Esophagus squamous epithelium (tissue), 5 donors: ENCODE results near the gene GIMAP1. TPM values are rescaled to one million over a fixed set of nuclear protein-coding genes. Genes with fewer than 3 reads are reported as not detected.

Experiments used
- DNase-seq: peaks from one replicate; lab custom pipeline; 2025; lab: John Stamatoyannopoulos, UW
- H3K27ac ChIP-seq, 4 donors: fragments of 200-600 bp; sonication (generic); one replicate each; pipeline ENCODE4 v1.5.1; 2016 to 2019; ENCODE audit warnings: mild to moderate bottlenecking in 1 of 4
- H3K27me3 ChIP-seq, 4 donors: fragments of 200-600 bp; sonication (generic); 1 replicate in 3 of 4; 2 replicates in 1 of 4; pipeline versions ENCODE4 v1.5.1 to v1.6.0; 2017 to 2021; ENCODE audit warnings: antibody characterized with exemption in 1 of 4
- H3K36me3 ChIP-seq, 3 donors: fragments of 200-600 bp; sonication (generic); one replicate each; pipeline ENCODE4 v1.5.1; 2016 to 2019
- H3K4me1 ChIP-seq, 3 donors: fragments of 200-600 bp; sonication (generic); one replicate each; pipeline ENCODE4 v1.5.1; 2017 to 2019
- H3K4me3 ChIP-seq, 4 donors: fragments of 200-600 bp; sonication (generic); 1 replicate in 3 of 4; 2 replicates in 1 of 4; pipeline ENCODE4 v1.5.1; 2016 to 2019; ENCODE audit warnings: mild to moderate bottlenecking in 2 of 4, moderate library complexity in 1 of 4
- H3K9me3 ChIP-seq, 3 donors: fragments of 200-600 bp; sonication (generic); one replicate each; pipeline ENCODE4 v1.5.1; 2016 to 2019
- CTCF ChIP-seq, 6 experiments: fragments of 450-650 bp in 4 of 6; fragments of 200-600 bp in 2 of 6; sonication (generic) in 2 of 6; IDR thresholded peaks; one replicate each; pipeline ENCODE4 v1.5.1; 2016 to 2019; ENCODE audit warnings: antibody characterized with exemption in 6 of 6, mild to moderate bottlenecking in 4 of 6, moderate library complexity in 4 of 6
- POLR2A ChIP-seq, 4 donors: fragments of 450-650 bp; IDR thresholded peaks; one replicate each; pipeline ENCODE4 v1.6.1; 2017; ENCODE audit warnings: antibody characterized with exemption in 4 of 4, mild to moderate bottlenecking in 4 of 4, moderate library complexity in 3 of 4
- WGBS, 2 donors: methylation state at CpG; one replicate each; pipeline ENCODE4 v1.1.5; 2018; 5-methylcytosine and 5-hydroxymethylcytosine counted together
- intact Hi-C: fragments of 100-400 bp; cut with DNase I; formaldehyde crosslinking; loops from one replicate; pipeline ENCODE4 v1.15.0; 2022
- total RNA-seq, 4 donors: library from RNA; depleted of rRNA; stranded (reverse); fragments of >200 nt; gene quantifications; one replicate each; pipeline ENCODE4 v1.1.0, GENCODE V29; 2016
- donor health status: DM: yes; HTN: yes; CAD: no.

Gene GIMAP1
- total RNA-seq, 4 donors from 2014 or later, result 0.97 to 9.3 (median 4.8) TPM

DNA sequence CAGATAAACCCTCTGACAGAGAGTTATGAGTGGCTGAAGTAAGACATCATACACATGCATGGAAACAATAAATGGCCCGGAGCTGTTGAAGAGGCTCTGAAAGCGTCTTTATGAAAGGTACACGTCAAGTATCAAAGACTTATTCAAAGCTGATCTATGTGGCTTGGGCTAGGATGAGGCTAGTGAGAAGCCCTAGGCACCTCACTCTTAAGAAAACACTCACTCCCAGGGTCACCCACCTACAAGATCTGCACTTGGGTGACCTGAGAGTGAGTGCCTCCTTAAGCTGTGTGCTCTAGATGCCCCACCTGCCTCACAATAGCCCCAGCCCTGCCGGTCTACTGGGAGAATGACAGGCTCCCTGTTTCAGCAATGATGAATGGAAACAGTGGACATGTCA is 1.1 kb upstream of the GIMAP1 start:
- WGBS, 2 donors, result 69 to 80% methylated on average over 3 to 4 of the region's 4 CpGs
- DNase-seq, result no peak
- H3K27me3 ChIP-seq, result no peaks in the 10 kb centered on the region
- H3K9me3 ChIP-seq, result peaks cover 0 to 4% (median 0%) of the 10 kb centered on the region in 3 donors
- peaks cover 0 to 20% (median 0%) of the 10 kb centered on the region in 3 donors for H3K4me1 ChIP-seq
- H3K27ac ChIP-seq, result peak overlapping the region in 3 of 4 donors; percentile 68 to 85 (median 76)
- intact Hi-C loops, result no loop called here
- H3K4me3 ChIP-seq, result peak overlapping the region in 1 of 4 donors; percentile 62
- TF ChIP-seq POLR2A (IDR thresholded peaks at IDR 0.05), result no peak
- no peak for TF ChIP-seq CTCF (IDR thresholded peaks at IDR 0.05)
- H3K36me3 ChIP-seq, result peaks cover 0 to 10% (median 0%) of the 10 kb centered on the region in 3 donors

DNA sequence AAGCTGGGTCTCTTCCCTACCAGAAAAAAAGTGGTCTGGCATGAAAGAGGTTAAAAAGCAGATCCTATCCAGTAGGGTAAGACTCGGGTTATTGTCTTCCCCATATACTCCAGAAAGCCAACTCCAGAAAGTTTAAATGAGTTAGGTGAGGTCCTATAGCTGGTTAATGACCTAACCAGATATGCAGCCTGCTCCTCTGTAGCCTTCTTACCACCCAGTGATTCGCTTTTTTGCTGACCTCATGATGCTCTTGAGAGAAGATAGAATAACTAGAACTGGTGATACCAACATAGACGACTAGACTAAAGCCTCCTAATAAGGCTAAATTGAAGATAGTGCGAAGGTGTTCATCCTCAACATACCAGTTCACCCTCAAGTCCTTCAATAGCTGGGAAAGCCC is 675 bp upstream of the GIMAP1 start:
- TF ChIP-seq CTCF (IDR thresholded peaks at IDR 0.05) (no peak), POLR2A (IDR thresholded peaks at IDR 0.05) (no peak)
- peak overlapping the region in 3 of 4 donors; percentile 37 to 62 (median 45) for H3K4me3 ChIP-seq
- H3K4me1 ChIP-seq, result peaks cover 0 to 20% (median 0%) of the 10 kb centered on the region in 3 donors
- peaks cover 0 to 4% (median 0%) of the 10 kb centered on the region in 3 donors for H3K9me3 ChIP-seq
- intact Hi-C loops, result no loop called here
- H3K27me3 ChIP-seq, result no peaks in the 10 kb centered on the region
- peak overlapping the region; percentile 44 to 85 (median 72) for H3K27ac ChIP-seq
- H3K36me3 ChIP-seq, result peaks cover 0 to 15% (median 0%) of the 10 kb centered on the region in 3 donors
- 42% methylated on average over 4 of the region's 4 CpGs for WGBS, 2 donors
- no peak for DNase-seq

DNA sequence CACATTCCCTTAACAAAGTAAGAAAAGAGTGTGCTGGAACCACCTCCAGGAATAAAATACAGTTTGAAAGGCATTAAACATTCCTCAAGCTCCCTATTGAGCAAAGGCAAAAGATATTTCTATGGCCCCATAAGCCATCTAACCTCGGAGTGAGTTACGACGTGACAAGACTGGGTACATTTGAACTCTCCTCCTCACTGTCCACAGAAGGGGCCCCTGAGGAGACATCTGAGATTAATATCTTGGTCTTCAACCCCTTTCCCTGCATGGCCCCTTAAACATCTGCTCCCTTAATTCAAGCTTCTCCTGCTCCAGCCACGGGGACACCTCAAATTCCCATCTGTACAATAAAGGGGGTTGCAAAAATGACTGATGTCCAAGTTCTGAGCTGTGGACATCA is 526 bp downstream of the GIMAP1 start:
- no peaks in the 10 kb centered on the region for H3K27me3 ChIP-seq
- H3K4me1 ChIP-seq, result peaks cover 0 to 22% (median 0%) of the 10 kb centered on the region in 3 donors
- TF ChIP-seq CTCF (IDR thresholded peaks at IDR 0.05) (no peak), POLR2A (IDR thresholded peaks at IDR 0.05) (no peak)
- intact Hi-C loops, result no loop called here
- H3K9me3 ChIP-seq, result peaks cover 0 to 4% (median 0%) of the 10 kb centered on the region in 3 donors
- peaks cover 0 to 24% (median 0%) of the 10 kb centered on the region in 3 donors for H3K36me3 ChIP-seq
- WGBS, 2 donors, result 40 to 45% methylated on average over 4 of the region's 4 CpGs
- no peak for DNase-seq
- H3K27ac ChIP-seq, result peak overlapping the region; percentile 44 to 85 (median 72)
- H3K4me3 ChIP-seq, result peak overlapping the region; percentile 17 to 62 (median 41)

GRCh38 chr7:150717814-150718420 is 1.5 kb downstream of the GIMAP1 start:
- no peak for TF ChIP-seq POLR2A (IDR thresholded peaks at IDR 0.05)
- no peak for TF ChIP-seq CTCF (IDR thresholded peaks at IDR 0.05)
- 24 to 48% methylated on average over 4 of the region's 4 CpGs for WGBS, 2 donors
- Histone ChIP-seq H3K4me3 (peak overlapping the region; percentile 6 to 62 (median 41)), H3K9me3 (peaks cover 0 to 3% (median 0%) of the 10 kb centered on the region in 3 donors), H3K36me3 (peaks cover 0 to 24% (median 0%) of the 10 kb centered on the region in 3 donors), H3K4me1 (peaks cover 0 to 30% (median 3%) of the 10 kb centered on the region in 3 donors), H3K27me3 (no peaks in the 10 kb centered on the region), H3K27ac (peak overlapping the region; percentile 31 to 76 (median 62))
- intact Hi-C loops, result no loop called here
- DNase-seq, result no peak

- peaks cover 0 to 30% (median 3%) of the 10 kb centered on the region in 3 donors for H3K4me1 ChIP-seq
- no peaks in the 10 kb centered on the region for H3K9me3 ChIP-seq
- intact Hi-C loops, result no loop called here
- H3K27me3 ChIP-seq, result no peaks in the 10 kb centered on the region
- no peak for DNase-seq
- WGBS, 2 donors, result 64 to 75% methylated on average over 4 of the region's 4 CpGs
- H3K36me3 ChIP-seq, result peaks cover 0 to 24% (median 0%) of the 10 kb centered on the region in 3 donors
- no peak overlapping the region for H3K4me3 ChIP-seq
- TF ChIP-seq POLR2A (IDR thresholded peaks at IDR 0.05), result no peak
- no peak for TF ChIP-seq CTCF (IDR thresholded peaks at IDR 0.05)
- H3K27ac ChIP-seq, result no peak overlapping the region
Observed at GRCh38 chr7:150719436-150719835, 3.0 kb downstream of the GIMAP1 start.
